ENCODE data around the gene PRTFDC1.

DNA sequence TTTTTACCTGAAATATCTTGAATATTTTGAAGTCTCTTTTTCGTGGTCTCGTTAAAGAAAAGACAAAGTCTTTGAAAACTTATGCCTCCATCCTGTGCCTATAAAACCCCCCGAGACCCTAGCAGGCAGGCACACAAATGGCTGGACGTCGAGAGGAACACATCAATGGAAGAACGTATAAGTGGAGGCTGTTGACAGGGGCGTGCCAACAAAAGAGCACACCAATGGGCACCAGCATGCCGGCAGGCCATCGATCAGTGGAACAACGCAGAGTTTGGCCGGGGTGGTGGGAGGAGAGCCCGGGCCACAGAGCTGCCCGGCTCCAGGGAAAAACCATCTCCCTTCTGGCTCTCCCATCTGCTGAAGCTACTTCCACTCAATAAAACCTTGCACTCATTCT lies 38.9 kb upstream of the PRTFDC1 start:
- TF ChIP-seq, protein P1, sequence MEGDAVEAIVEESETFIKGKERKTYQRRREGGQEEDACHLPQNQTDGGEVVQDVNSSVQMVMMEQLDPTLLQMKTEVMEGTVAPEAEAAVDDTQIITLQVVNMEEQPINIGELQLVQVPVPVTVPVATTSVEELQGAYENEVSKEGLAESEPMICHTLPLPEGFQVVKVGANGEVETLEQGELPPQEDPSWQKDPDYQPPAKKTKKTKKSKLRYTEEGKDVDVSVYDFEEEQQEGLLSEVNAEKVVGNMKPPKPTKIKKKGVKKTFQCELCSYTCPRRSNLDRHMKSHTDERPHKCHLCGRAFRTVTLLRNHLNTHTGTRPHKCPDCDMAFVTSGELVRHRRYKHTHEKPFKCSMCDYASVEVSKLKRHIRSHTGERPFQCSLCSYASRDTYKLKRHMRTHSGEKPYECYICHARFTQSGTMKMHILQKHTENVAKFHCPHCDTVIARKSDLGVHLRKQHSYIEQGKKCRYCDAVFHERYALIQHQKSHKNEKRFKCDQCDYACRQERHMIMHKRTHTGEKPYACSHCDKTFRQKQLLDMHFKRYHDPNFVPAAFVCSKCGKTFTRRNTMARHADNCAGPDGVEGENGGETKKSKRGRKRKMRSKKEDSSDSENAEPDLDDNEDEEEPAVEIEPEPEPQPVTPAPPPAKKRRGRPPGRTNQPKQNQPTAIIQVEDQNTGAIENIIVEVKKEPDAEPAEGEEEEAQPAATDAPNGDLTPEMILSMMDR (IDR thresholded peaks at IDR 0.05): no peak
- TF ChIP-seq POLR2A (IDR thresholded peaks at IDR 0.05): no peak
- no peak for TF ChIP-seq POLR2AphosphoS5 (IDR thresholded peaks at IDR 0.05; ENCODE audit: insufficient read depth in 1 of 2, low read depth in 1 of 2)
